Transverse colon (tissue), 4 donors: ENCODE results near the gene HECTD4. TPM values are rescaled to one million over a fixed set of nuclear protein-coding genes. Genes with fewer than 3 reads are reported as not detected.

Experiments used
- DNase-seq: peaks from one replicate; pipeline ENCODE4 v3.0.0-alpha.2; 2019
- H3K27ac ChIP-seq, 4 donors: fragments of 200-600 bp; sonication (generic); 2 replicates each; pipeline ENCODE4 v1.5.1; 2016 to 2018; ENCODE audit warnings: inconsistent platforms in 4 of 4
- H3K27me3 ChIP-seq: fragments of 200-600 bp; sonication (generic); 2 replicates; pipeline ENCODE4 v1.5.1; 2017; ENCODE audit warnings: inconsistent platforms
- H3K36me3 ChIP-seq, 4 donors: fragments of 200-600 bp; sonication (generic); 2 replicates each; pipeline ENCODE4 v1.5.1; 2017 to 2019; ENCODE audit warnings: inconsistent platforms in 4 of 4
- H3K4me1 ChIP-seq, 4 donors: fragments of 200-600 bp; sonication (generic); 2 replicates each; pipeline ENCODE4 v1.5.1; 2017 to 2020; ENCODE audit warnings: inconsistent platforms in 4 of 4
- H3K4me3 ChIP-seq, 4 donors: fragments of 200-600 bp; sonication (generic); 1 replicate in 1 of 4; 2 replicates in 3 of 4; pipeline versions ENCODE4 v1.5.1 to v1.6.1; 2017 to 2019; ENCODE audit warnings: inconsistent platforms in 4 of 4
- H3K9me3 ChIP-seq, 2 donors: fragments of 200-600 bp; sonication (generic); 2 replicates each; pipeline ENCODE4 v1.5.1; 2017 to 2019; ENCODE audit warnings: inconsistent platforms in 2 of 2
- CTCF ChIP-seq, 5 experiments: fragments of 200-600 bp in 3 of 5; fragments of 450-650 bp in 2 of 5; sonication (generic) in 3 of 5; IDR thresholded peaks; 1 replicate in 2 of 5; 2 replicates in 3 of 5; pipeline ENCODE4 v1.5.1; 2016 to 2017; ENCODE audit warnings: antibody characterized with exemption in 5 of 5, inconsistent platforms in 3 of 5, mild to moderate bottlenecking in 2 of 5, moderate library complexity in 1 of 5
- EP300 ChIP-seq: sonication (generic); formaldehyde crosslinking; IDR thresholded peaks from one replicate; pipeline ENCODE4 v1.6.1; 2017; ENCODE audit warnings: antibody characterized with exemption, low read depth
- POLR2A ChIP-seq: fragments of 450-650 bp; IDR thresholded peaks from one replicate; pipeline ENCODE4 v1.6.1; 2016; ENCODE audit warnings: antibody characterized with exemption, mild to moderate bottlenecking, moderate library complexity
- POLR2AphosphoS5 ChIP-seq, 3 donors: sonication (generic); formaldehyde crosslinking; IDR thresholded peaks; one replicate each; pipeline ENCODE4 v1.6.1; 2016; ENCODE audit warnings: antibody characterized with exemption in 3 of 3
- WGBS, 2 donors: methylation state at CpG; one replicate each; pipeline ENCODE4 v1.1.5; 2018; ENCODE audit warnings: low coverage in 1 of 2; 5-methylcytosine and 5-hydroxymethylcytosine counted together
- in situ Hi-C, 4 donors: fragments of 200-750 bp; cut with MboI; loops; one replicate each; pipeline versions ENCODE4 v1.15.0 to v1.15.1; 2017; ENCODE audit warnings: low sequenced_read_pairs in 3 of 4, low pct_ligation_motif_present in 1 of 4, low pct_unique_long_range_greater_than_20kb in 1 of 4
- intact Hi-C: fragments of 100-400 bp; cut with DNase I; formaldehyde crosslinking; loops from one replicate; pipeline ENCODE4 v1.15.1; 2023; ENCODE audit warnings: low total_unique reads
- total RNA-seq, 4 donors: library from RNA; depleted of rRNA; stranded (reverse); fragments of >200 nt; gene quantifications; one replicate each; pipeline ENCODE4 v1.1.0, GENCODE V29; 2016

The HECTD4 gene
- total RNA-seq, 4 donors from 2014 or later = 52.6 to 171 (median 121) TPM

GRCh38 chr12:112191201-112191600, 191.0 kb downstream of the HECTD4 start:
- Histone ChIP-seq H3K36me3 (peaks cover 0 to 52% (median 18%) of the 10 kb centered on the region in 4 donors), H3K4me3 (no peak overlapping the region), H3K9me3 (no peaks in the 10 kb centered on the region), H3K27me3 (no peaks in the 10 kb centered on the region), H3K4me1 (peaks cover 0 to 4% (median 0%) of the 10 kb centered on the region in 4 donors), H3K27ac (no peak overlapping the region)
- 80 to 100% methylated on average over 1 to 2 of the region's 2 CpGs for WGBS, 2 donors
- intact Hi-C loops = no loop called here
- in situ Hi-C loops = no loop called here
- TF ChIP-seq EP300 = no peak
- TF ChIP-seq CTCF (IDR thresholded peaks at IDR 0.05) = no peak
- no peak for TF ChIP-seq POLR2AphosphoS5 (IDR thresholded peaks at IDR 0.05)
- TF ChIP-seq POLR2A = no peak
- no peak for DNase-seq

- no peaks in the 10 kb centered on the region for H3K9me3 ChIP-seq
- H3K27ac ChIP-seq = no peak overlapping the region
- H3K36me3 ChIP-seq = peaks cover 0 to 44% (median 18%) of the 10 kb centered on the region in 4 donors
- H3K27me3 ChIP-seq = no peaks in the 10 kb centered on the region
- DNase-seq = peak; percentile 77
- H3K4me3 ChIP-seq = no peak overlapping the region
- peaks cover 0 to 4% (median 0%) of the 10 kb centered on the region in 4 donors for H3K4me1 ChIP-seq
- intact Hi-C loops (no loop called here), in situ Hi-C loops (no loop called here)
- no peak for TF ChIP-seq CTCF (IDR thresholded peaks at IDR 0.05)
- no peak for TF ChIP-seq POLR2AphosphoS5 (IDR thresholded peaks at IDR 0.05)
- no peak for TF ChIP-seq EP300
- TF ChIP-seq POLR2A = no peak
- 20 to 73% methylated on average over 1 to 5 of the region's 5 CpGs for WGBS, 2 donors
Measured at GRCh38 chr12:112190231-112191025, 191.8 kb downstream of the HECTD4 start.

- Histone ChIP-seq H3K9me3 (no peaks in the 10 kb centered on the region), H3K4me3 (no peak overlapping the region), H3K27me3 (no peaks in the 10 kb centered on the region), H3K27ac (no peak overlapping the region), H3K36me3 (peaks cover 0 to 43% (median 20%) of the 10 kb centered on the region in 4 donors), H3K4me1 (peaks cover 0 to 4% (median 0%) of the 10 kb centered on the region in 4 donors)
- in situ Hi-C loops = no loop called here
- intact Hi-C loops = no loop called here
- no peak for DNase-seq
- TF ChIP-seq EP300 = no peak
- WGBS, 2 donors = 94 to 100% methylated on average over 4 to 9 of the region's 9 CpGs
Measured at GRCh38 chr12:112188130-112188830, 194.0 kb downstream of the HECTD4 start.

- peaks cover 0 to 39% (median 14%) of the 10 kb centered on the region in 4 donors for H3K36me3 ChIP-seq
- no peak overlapping the region for H3K27ac ChIP-seq
- intact Hi-C loops = no loop called here
- WGBS, 2 donors = 91% methylated on average over 26 of the region's 26 CpGs; no CpG with 5 or more reads in 1 of the 2 donors
- in situ Hi-C loops = no loop called here
- H3K9me3 ChIP-seq = no peaks in the 10 kb centered on the region
- no peaks in the 10 kb centered on the region for H3K27me3 ChIP-seq
- H3K4me3 ChIP-seq = no peak overlapping the region
- no peaks in the 10 kb centered on the region for H3K4me1 ChIP-seq
- no peak for DNase-seq
- TF ChIP-seq POLR2AphosphoS5 (IDR thresholded peaks at IDR 0.05) (no peak), CTCF (IDR thresholded peaks at IDR 0.05) (no peak), POLR2A (no peak), EP300 (no peak)
Measured at GRCh38 chr12:112185093-112185923, 196.9 kb downstream of the HECTD4 start.
